Activated CD4-positive, alpha-beta T cell treated with anti-CD3 and anti-CD28 coated beads, Interleukin-2, amount 50 U/mL, for 48 hours (primary cell): ENCODE results near the gene GSG1L2.

Source experiments
- DNase-seq, 2 experiments: peaks; one replicate each; pipeline ENCODE4 v3.0.0-alpha.2; 2020

Gene GSG1L2

GRCh38 chr17:9824797-9825338 is 3.0 kb upstream of the GSG1L2 start:
- DNase-seq = no peak

- DNase-seq = no peak
These were observed 2.2 kb upstream of the GSG1L2 start for GRCh38 chr17:9824094-9824493.

- DNase-seq = no peak
These were observed 1.4 kb downstream of the GSG1L2 start for GRCh38 chr17:9820448-9820847.

- no peak for DNase-seq
These were observed 3.1 kb downstream of the GSG1L2 start for GRCh38 chr17:9818760-9819159.

GRCh38 chr17:9817086-9817485 is 4.8 kb downstream of the GSG1L2 start:
- no peak for DNase-seq

GRCh38 chr17:9816472-9816871 is 5.4 kb downstream of the GSG1L2 start:
- no peak for DNase-seq

GRCh38 chr17:9814337-9814945 is 7.4 kb downstream of the GSG1L2 start:
- DNase-seq = no peak

- DNase-seq = no peak
These were observed 8.7 kb downstream of the GSG1L2 start for GRCh38 chr17:9813166-9813565.

GRCh38 chr17:9811537-9811936 is 10.3 kb downstream of the GSG1L2 start:
- no peak for DNase-seq

GRCh38 chr17:9811086-9811485 is 10.8 kb downstream of the GSG1L2 start:
- no peak for DNase-seq

- no peak for DNase-seq
These were observed 11.6 kb downstream of the GSG1L2 start for GRCh38 chr17:9810100-9810949.

- DNase-seq = no peak
These were observed 12.5 kb downstream of the GSG1L2 start for GRCh38 chr17:9809409-9809808.

- DNase-seq = no peak
These were observed 15.2 kb downstream of the GSG1L2 start for GRCh38 chr17:9806699-9807098.

- no peak for DNase-seq
These were observed 16.1 kb downstream of the GSG1L2 start for GRCh38 chr17:9805769-9806168.

GRCh38 chr17:9802697-9803096 is 19.2 kb downstream of the GSG1L2 start:
- no peak for DNase-seq

GRCh38 chr17:9802294-9802693 is 19.6 kb downstream of the GSG1L2 start:
- no peak for DNase-seq

GRCh38 chr17:9801505-9801904 is 20.4 kb downstream of the GSG1L2 start:
- no peak for DNase-seq

- DNase-seq = no peak
These were observed 23.2 kb downstream of the GSG1L2 start for GRCh38 chr17:9798724-9799123.

- no peak for DNase-seq
These were observed 23.9 kb downstream of the GSG1L2 start for GRCh38 chr17:9798008-9798407.

- no peak for DNase-seq
These were observed 29.6 kb downstream of the GSG1L2 start for GRCh38 chr17:9792181-9792840.

GRCh38 chr17:9790889-9791876 is 30.7 kb downstream of the GSG1L2 start, which contains the start of gene DHRS7C:
Gene DHRS7C (minus strand): TSS chr17:9791592. CDS start chr17:9791284, 308 bp downstream.
- DNase-seq = no peak

GRCh38 chr17:9790316-9790715 is 31.6 kb downstream of the GSG1L2 start:
- no peak for DNase-seq
